Common myeloid progenitor, CD34-positive (primary cell): Measurements from ENCODE around the gene METTL8.
"Not testable (repeated sequence)": the region's sequence is repeated elsewhere in the genome, so short reads cannot be mapped to it uniquely, and the experiment has no call there.

Experiments
- CTCF ChIA-PET: fragments of 350-600 bp; sonication (Branson Sonifier 250); formaldehyde crosslinking; loops from one replicate; lab custom pipeline; 2021; ENCODE audit warnings: antibody characterized with exemption; lab: Charles Lee
- POLR2A ChIA-PET: fragments of 350-600 bp; sonication (Branson Sonifier 250); formaldehyde crosslinking; loops from one replicate; lab custom pipeline; 2021; ENCODE audit warnings: antibody characterized with exemption; lab: Charles Lee
- DNase-seq, 3 donors: peaks; one replicate each; pipeline versions ENCODE4 v3.0.0 to v3.0.0-alpha.2; 2013
- H3K27ac ChIP-seq, 2 experiments: 1 replicate in 1 of 2; 2 replicates in 1 of 2; pipeline ENCODE4 v1.7.0; 2013; ENCODE audit warnings: inconsistent platforms in 2 of 2, low read length in 2 of 2, mild to moderate bottlenecking in 2 of 2, low read depth in 1 of 2, moderate library complexity in 1 of 2; ENCODE audit not compliant: severe bottlenecking in 2 of 2, insufficient read depth in 1 of 2, poor library complexity in 1 of 2
- H3K27me3 ChIP-seq, 5 experiments: replicated peaks in 2 of 5; 1 replicate in 3 of 5; 2 replicates in 2 of 5; pipeline versions ENCODE4 v1.6.1 to v1.7.0; 2013; ENCODE audit warnings: low read length in 4 of 5, mild to moderate bottlenecking in 2 of 5, moderate library complexity in 2 of 5, inconsistent platforms in 1 of 5; ENCODE audit not compliant: insufficient read depth in 5 of 5, control insufficient read depth in 4 of 5
- H3K36me3 ChIP-seq, 4 experiments: 1 replicate in 2 of 4; 2 replicates in 2 of 4; pipeline versions ENCODE4 v1.6.1 to v1.7.0; 2013; ENCODE audit warnings: low read length in 3 of 4, control low read depth in 1 of 4, mild to moderate bottlenecking in 1 of 4; ENCODE audit not compliant: control insufficient read depth in 4 of 4, insufficient read depth in 4 of 4
- H3K4me1 ChIP-seq, 4 experiments: 1 replicate in 3 of 4; 2 replicates in 1 of 4; pipeline versions ENCODE4 v1.6.1 to v1.7.1; 2013; ENCODE audit warnings: low read length in 3 of 4, mild to moderate bottlenecking in 3 of 4, control low read depth in 1 of 4, inconsistent platforms in 1 of 4, moderate library complexity in 1 of 4; ENCODE audit not compliant: control insufficient read depth in 4 of 4, insufficient read depth in 4 of 4; ENCODE audit errors: control extremely low read depth in 1 of 4
- H3K4me3 ChIP-seq, 7 experiments: 1 replicate in 4 of 7; 2 replicates in 3 of 7; pipeline versions ENCODE4 v1.5.1 to v1.7.0; 2013; ENCODE audit warnings: mild to moderate bottlenecking in 7 of 7, low read length in 6 of 7, moderate library complexity in 6 of 7, inconsistent platforms in 2 of 7, low read depth in 2 of 7, control low read depth in 1 of 7; ENCODE audit not compliant: insufficient read depth in 4 of 7, control insufficient read depth in 1 of 7; ENCODE audit errors: extremely low read depth in 1 of 7
- H3K9me3 ChIP-seq, 5 experiments: 1 replicate in 4 of 5; 2 replicates in 1 of 5; pipeline versions ENCODE4 v1.6.1 to v1.7.1; 2013; ENCODE audit warnings: low read length in 4 of 5, mild to moderate bottlenecking in 2 of 5, inconsistent platforms in 1 of 5, low read depth in 1 of 5, moderate library complexity in 1 of 5; ENCODE audit not compliant: control insufficient read depth in 4 of 5, insufficient read depth in 2 of 5; ENCODE audit errors: control extremely low read depth in 1 of 5
- whole genome bisulfite sequencing: methylation state at CpG from one replicate; pipeline ENCODE4 v1.1.5; 2013; ENCODE audit not compliant: insufficient coverage; 5-methylcytosine and 5-hydroxymethylcytosine counted together

Gene METTL8

DNA sequence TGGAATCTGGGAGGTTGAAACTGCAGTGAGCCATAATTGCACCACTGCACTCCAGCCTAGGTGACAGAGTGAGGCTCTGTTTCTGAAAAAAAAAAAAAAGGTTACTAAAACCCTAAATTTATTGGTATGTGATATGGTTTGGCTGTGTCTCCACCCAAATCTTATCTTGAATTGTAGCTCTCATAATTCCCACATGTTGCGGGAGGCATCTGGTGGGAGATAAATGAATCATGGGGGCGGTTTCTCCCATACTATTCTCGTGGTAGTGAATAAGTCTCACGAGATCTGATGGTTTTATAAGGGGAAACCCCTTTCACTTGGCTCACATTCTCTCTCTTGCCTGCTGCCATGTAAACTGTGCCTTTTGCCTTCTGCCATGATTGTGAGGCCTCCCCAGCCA lies 19.1 kb downstream of the METTL8 start:
- H3K27me3 ChIP-seq, H3K27ac ChIP-seq, POLR2A ChIA-PET, H3K4me1 ChIP-seq, H3K36me3 ChIP-seq, H3K4me3 ChIP-seq, H3K9me3 ChIP-seq: not testable (repeated sequence)
- peak in 1 of 3 donors; percentile 35 for DNase-seq
- WGBS: no CpG with 5 or more reads among the region's 4 CpGs
- CTCF ChIA-PET: interaction anchor here (2.4 kb wide), 1 partner anchor 442 kb away, joined by 12 read pairs; no protein-coding TSS in a partner anchor

DNA sequence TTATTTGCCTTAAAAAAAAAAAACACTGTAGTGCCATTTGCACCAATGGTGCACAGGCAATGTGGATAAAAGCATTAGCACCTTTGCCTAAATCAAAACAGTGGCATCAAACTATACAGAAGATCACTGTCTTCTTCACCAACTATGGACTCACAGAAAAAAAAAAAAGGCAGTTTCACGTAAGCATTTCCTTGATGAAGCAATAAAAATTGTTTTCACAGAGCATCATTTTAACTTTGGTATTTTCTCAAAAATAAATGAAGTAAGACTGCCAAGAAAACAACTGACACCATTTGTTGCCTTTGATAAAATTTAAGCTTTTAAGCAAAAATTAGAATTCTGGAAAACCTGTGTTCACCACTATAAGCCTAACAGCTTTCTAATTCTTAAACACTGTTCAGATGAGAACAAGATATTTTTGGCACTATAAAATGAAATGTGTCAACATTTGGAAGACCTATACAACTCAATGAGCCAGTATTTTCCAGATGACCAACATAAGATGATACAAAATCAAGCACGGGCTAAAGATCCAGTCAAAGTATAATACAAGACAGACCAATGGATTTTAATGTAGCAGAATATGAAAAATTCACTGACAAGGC lies 21.1 kb downstream of the METTL8 start:
- Histone ChIP-seq H3K4me1 (peaks cover 2 to 22% (median 7%) of the 10 kb centered on the region in 4 experiments), H3K9me3 (no peaks in the 10 kb centered on the region), H3K36me3 (no peaks in the 10 kb centered on the region), H3K27ac (no peak overlapping the region), H3K27me3 (no peaks in the 10 kb centered on the region), H3K4me3 (no peak overlapping the region)
- no CpG with 5 or more reads among the region's 2 CpGs for WGBS
- DNase-seq: no peak
- ChIA-PET POLR2A (no interaction called here), CTCF (interaction anchor here (0.6 kb wide), 1 partner anchor 127 kb away, joined by 3 read pairs; no protein-coding TSS in a partner anchor)

DNA sequence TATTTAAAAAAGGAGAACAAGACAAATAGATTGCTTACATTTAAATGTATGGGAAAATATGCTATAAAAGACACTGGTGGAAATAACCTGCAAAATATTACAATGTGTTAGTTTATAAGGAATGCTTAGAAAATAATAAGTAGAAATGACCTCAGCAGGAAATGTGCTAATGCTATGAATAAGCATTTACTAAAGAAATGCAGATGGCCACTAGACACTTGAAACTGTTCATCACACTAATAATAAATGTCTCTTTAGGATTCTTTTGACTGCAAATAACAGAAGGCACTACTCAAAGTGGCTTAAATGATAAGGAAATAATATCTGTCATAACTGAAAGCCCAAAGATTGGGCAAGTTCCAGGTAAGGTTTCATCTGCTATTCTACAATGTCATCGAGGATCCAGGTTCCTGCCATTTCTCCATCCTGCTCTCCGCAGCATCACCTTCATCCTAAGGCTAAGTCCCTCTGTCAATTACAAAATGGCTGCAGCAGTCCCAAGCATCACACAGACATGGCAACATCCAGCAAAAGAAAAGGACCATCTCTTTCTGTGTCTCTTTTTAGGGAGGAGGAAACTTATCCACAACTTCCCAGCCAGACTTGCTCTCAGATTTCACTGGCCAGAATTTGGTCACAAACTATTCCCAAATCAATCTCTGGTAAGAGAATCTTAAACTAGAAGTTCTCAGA lies 21.9 kb downstream of the METTL8 start:
- no peak overlapping the region for H3K27ac ChIP-seq
- DNase-seq: no peak
- no peaks in the 10 kb centered on the region for H3K27me3 ChIP-seq
- H3K9me3 ChIP-seq: no peaks in the 10 kb centered on the region
- WGBS: 92% methylated on average over 2 of the region's 2 CpGs
- POLR2A ChIA-PET: no interaction called here
- no peak overlapping the region for H3K4me3 ChIP-seq
- CTCF ChIA-PET: interaction anchor here (2.1 kb wide), 1 partner anchor 11 kb away, joined by 8 read pairs; no protein-coding TSS in a partner anchor
- H3K4me1 ChIP-seq: peaks cover 3 to 30% (median 12%) of the 10 kb centered on the region in 4 experiments
- H3K36me3 ChIP-seq: no peaks in the 10 kb centered on the region

DNA sequence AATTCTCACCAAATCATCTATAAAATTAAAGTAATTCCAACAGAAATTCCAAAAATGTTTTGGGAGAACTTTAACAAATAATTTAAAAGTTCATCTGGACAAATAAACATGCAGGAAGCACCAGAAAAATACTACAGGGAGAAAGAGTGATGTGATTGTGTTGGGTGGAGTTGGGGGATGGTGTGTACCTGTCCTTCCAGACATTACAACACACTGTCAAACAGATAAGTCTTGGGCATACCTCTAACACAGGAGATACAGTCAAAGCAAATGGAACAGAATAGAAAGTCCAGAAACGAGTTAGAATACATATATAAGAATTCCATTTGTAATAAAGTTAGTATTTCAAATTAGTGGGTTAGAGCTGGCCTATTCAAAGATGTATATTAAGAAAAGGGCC lies 22.6 kb downstream of the METTL8 start:
- H3K27me3 ChIP-seq: no peaks in the 10 kb centered on the region
- WGBS: no CpG with 5 or more reads among the region's 1 CpG
- no peaks in the 10 kb centered on the region for H3K36me3 ChIP-seq
- ChIA-PET CTCF (interaction anchor here (2.1 kb wide), 1 partner anchor 10 kb away, joined by 8 read pairs; no protein-coding TSS in a partner anchor), POLR2A (no interaction called here)
- no peak overlapping the region for H3K27ac ChIP-seq
- no peak for DNase-seq
- peaks cover 3 to 37% (median 18%) of the 10 kb centered on the region in 4 experiments for H3K4me1 ChIP-seq
- H3K9me3 ChIP-seq: no peaks in the 10 kb centered on the region
- no peak overlapping the region for H3K4me3 ChIP-seq

DNA sequence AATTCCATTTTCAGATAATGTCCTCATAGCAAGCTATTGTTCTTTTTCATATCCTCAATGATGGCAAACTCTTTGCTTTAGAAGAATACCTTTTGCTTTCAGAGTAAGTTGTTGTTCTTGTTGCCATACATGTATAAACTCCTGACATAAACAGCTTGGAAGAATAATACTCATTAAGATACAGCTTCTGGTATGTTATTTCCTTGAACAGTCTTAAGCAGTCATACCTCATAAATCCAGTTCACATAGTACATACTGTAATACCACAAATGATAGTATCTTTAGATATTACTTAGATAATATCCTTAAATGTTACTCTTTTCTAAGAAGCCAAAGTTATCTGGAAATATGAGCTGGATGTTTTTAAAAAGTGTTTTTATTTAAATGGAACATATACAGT lies 23.2 kb downstream of the METTL8 start:
- Histone ChIP-seq H3K27me3 (no peaks in the 10 kb centered on the region), H3K4me1 (peaks cover 3 to 40% (median 17%) of the 10 kb centered on the region in 4 experiments), H3K4me3 (no peak overlapping the region), H3K9me3 (no peaks in the 10 kb centered on the region), H3K36me3 (no peaks in the 10 kb centered on the region), H3K27ac (no peak overlapping the region)
- no peak for DNase-seq
- CTCF ChIA-PET: interaction anchor here (0.9 to 2.1 kb wide), 4 partner anchors 9 to 252 kb away, joined by 3 to 8 read pairs (median 6); no protein-coding TSS in a partner anchor
- POLR2A ChIA-PET: no interaction called here

DNA sequence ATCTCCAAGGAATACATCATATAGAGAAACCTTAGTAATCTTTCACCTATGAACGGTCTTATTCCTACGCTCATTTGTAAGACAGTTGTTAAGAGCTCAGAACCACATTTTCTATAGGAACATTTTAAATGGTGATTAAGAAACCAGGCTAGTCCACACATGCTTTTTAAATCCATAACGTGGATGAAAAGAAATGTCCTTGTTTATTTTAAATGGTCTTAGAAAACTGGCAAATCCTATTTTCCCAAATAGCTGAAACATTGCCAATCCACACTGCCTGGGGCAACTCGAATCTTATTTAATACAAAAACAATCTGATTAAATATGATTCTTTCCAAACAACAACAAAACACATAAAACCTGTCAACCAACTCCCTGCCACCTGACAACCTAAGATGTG lies 23.7 kb downstream of the METTL8 start:
- peaks cover 3 to 40% (median 17%) of the 10 kb centered on the region in 4 experiments for H3K4me1 ChIP-seq
- H3K9me3 ChIP-seq: no peaks in the 10 kb centered on the region
- H3K27ac ChIP-seq: no peak overlapping the region
- ChIA-PET CTCF (interaction anchor here (0.9 to 2.1 kb wide), 6 partner anchors 9 to 251 kb away, joined by 3 to 8 read pairs (median 4); no protein-coding TSS in a partner anchor), POLR2A (no interaction called here)
- H3K36me3 ChIP-seq: no peaks in the 10 kb centered on the region
- H3K4me3 ChIP-seq: no peak overlapping the region
- WGBS: no CpG with 5 or more reads among the region's 4 CpGs
- H3K27me3 ChIP-seq: no peaks in the 10 kb centered on the region
- no peak for DNase-seq
